Large intestine (tissue), 3 donors: ENCODE results near the gene FSTL4. TPM values are rescaled to one million over a fixed set of nuclear protein-coding genes. Genes with fewer than 3 reads are reported as not detected.

Experiments used
- DNase-seq, 2 donors: peaks; one replicate each; pipeline versions ENCODE4 v3.0.0 to v3.0.0-alpha.2; 2013
- H3K27ac ChIP-seq: one replicate; pipeline ENCODE4 v1.5.1; 2013; ENCODE audit warnings: low read length
- H3K27me3 ChIP-seq: 2 replicates; pipeline ENCODE4 v1.6.1; 2013; ENCODE audit warnings: low read length; ENCODE audit not compliant: control insufficient read depth, insufficient read depth
- H3K36me3 ChIP-seq: 2 replicates; pipeline ENCODE4 v1.6.1; 2013; ENCODE audit warnings: low read length; ENCODE audit not compliant: control insufficient read depth, insufficient read depth
- H3K4me1 ChIP-seq: one replicate; pipeline ENCODE4 v1.6.1; 2013; ENCODE audit warnings: low read length; ENCODE audit not compliant: control insufficient read depth, insufficient read depth
- H3K4me3 ChIP-seq: one replicate; pipeline ENCODE4 v1.5.1; 2013; ENCODE audit warnings: low read length
- H3K9me3 ChIP-seq: one replicate; pipeline ENCODE4 v1.6.1; 2013; ENCODE audit warnings: mild to moderate bottlenecking, low read depth, low read length, moderate library complexity; ENCODE audit not compliant: control insufficient read depth
- WGBS: methylation state at CpG from one replicate; pipeline ENCODE4 v1.1.5; 2013; ENCODE audit warnings: low lambda C conversion rate; ENCODE audit not compliant: insufficient coverage; 5-methylcytosine and 5-hydroxymethylcytosine counted together
- polyA plus RNA-seq: library from polyadenylated mRNA; unstranded; fragments of 120-200 nt; gene quantifications from one replicate; pipeline ENCODE4 v1.2.1, GENCODE V29; 2013

The FSTL4 gene
- polyA plus RNA-seq, 1 donor, result 1.4 TPM

GRCh38 chr5:133459474-133460160, 152.7 kb downstream of the FSTL4 start:
- no peaks in the 10 kb centered on the region for H3K4me1 ChIP-seq
- no peak overlapping the region for H3K4me3 ChIP-seq
- no peaks in the 10 kb centered on the region for H3K36me3 ChIP-seq
- DNase-seq, result no peak
- 100% methylated on average over 1 of the region's 7 CpGs for WGBS
- no peaks in the 10 kb centered on the region for H3K27me3 ChIP-seq
- H3K27ac ChIP-seq, result no peak overlapping the region
- no peaks in the 10 kb centered on the region for H3K9me3 ChIP-seq

DNA sequence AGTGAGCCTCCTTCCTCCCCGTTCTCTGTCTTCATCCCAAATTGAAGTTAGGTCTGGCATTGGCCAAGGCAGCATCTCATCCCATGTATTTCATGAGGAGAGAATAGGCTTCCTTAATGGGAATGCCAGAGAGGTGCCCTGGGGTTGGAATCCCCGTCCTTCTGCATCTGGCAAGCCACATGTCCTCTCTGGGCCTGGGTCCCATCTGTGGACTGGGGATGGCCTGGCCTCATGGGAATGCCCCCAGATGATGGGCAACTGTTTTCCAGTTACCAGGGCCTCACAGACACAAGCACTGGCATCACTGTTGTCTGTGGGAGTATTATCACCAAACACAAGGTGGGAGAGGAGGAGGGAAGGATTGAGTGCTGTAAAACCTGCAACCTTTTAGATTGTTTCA, 153.9 kb downstream of the FSTL4 start:
- H3K9me3 ChIP-seq, result no peaks in the 10 kb centered on the region
- H3K27me3 ChIP-seq, result peaks cover under 1% of the 10 kb centered on the region
- no peak for DNase-seq
- no peak overlapping the region for H3K27ac ChIP-seq
- H3K4me1 ChIP-seq, result no peaks in the 10 kb centered on the region
- no peak overlapping the region for H3K4me3 ChIP-seq
- no CpG with 5 or more reads among the region's 2 CpGs for WGBS
- H3K36me3 ChIP-seq, result no peaks in the 10 kb centered on the region

DNA sequence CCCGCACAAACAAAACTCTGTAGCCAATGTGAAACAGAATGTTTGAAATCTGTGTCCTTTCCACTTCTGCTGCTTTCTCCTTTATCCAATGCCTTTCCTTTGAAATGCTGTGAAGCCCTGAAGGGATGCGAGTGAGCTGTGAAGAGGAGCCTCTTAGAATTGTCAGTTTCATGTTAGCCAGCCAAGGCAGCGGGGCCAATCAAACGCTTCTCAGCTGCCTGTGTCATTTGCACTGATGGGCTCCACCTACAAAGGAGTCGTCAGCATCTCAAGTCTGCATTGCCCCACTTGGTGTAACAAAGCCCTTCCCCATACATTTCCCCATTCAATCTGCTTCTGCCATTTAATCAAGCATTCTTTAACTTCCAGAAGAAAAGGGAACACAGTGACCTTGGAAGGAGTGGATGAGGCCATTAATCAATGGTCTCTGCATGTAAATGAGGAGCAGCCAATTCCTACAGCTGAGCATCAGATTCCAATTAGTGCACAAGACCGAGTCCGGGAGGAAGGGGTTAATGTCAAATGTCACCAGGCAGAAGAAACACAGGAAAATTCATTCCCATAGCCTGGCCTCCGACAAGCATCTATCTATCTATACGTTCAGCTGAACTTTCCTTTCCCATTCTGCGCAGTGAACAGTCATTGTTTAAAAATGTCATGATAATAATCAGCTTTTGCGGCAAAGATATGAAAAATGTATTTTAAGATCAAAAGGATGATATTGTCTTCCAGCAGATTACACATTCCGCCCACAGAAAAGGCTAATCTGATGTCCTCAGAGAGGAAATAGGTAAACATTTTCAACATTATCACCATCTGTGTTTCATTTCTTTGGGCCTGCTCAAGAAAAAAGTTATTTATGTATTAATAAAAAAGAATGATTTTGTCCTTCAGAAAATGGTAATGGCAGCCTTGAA, 154.6 kb downstream of the FSTL4 start:
- DNase-seq, result no peak
- Histone ChIP-seq H3K4me1 (no peaks in the 10 kb centered on the region), H3K4me3 (no peak overlapping the region), H3K9me3 (no peaks in the 10 kb centered on the region), H3K36me3 (no peaks in the 10 kb centered on the region), H3K27me3 (peaks cover 3% of the 10 kb centered on the region), H3K27ac (no peak overlapping the region)
- 78% methylated on average over 7 of the region's 12 CpGs for WGBS

- no CpG with 5 or more reads among the region's 4 CpGs for WGBS
- H3K4me1 ChIP-seq, result no peaks in the 10 kb centered on the region
- H3K36me3 ChIP-seq, result no peaks in the 10 kb centered on the region
- H3K4me3 ChIP-seq, result no peak overlapping the region
- DNase-seq, result no peak
- H3K9me3 ChIP-seq, result no peaks in the 10 kb centered on the region
- peaks cover 3% of the 10 kb centered on the region for H3K27me3 ChIP-seq
- no peak overlapping the region for H3K27ac ChIP-seq
Measured at GRCh38 chr5:133456933-133457402, 155.4 kb downstream of the FSTL4 start.

DNA sequence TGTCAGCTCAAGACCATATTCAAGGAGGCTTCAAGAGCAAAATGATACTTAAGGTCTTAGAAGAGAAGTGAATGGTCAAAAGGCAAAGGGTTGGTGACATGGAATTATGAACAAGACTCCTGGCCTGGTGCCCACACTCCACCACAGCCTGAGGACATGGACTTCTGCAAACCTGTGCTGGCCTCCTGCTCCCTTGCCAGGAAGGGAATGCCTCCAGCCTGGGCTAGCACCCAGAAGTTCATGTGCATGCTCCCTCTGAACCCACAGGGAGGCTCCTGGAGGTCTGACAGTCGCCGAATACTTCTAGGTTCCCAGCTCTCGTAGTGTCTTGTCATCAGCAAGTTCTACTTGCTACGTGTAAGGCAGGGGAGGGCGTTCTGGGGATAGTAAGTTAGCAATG, 156.7 kb downstream of the FSTL4 start:
- no peaks in the 10 kb centered on the region for H3K4me1 ChIP-seq
- DNase-seq, result no peak
- no peaks in the 10 kb centered on the region for H3K36me3 ChIP-seq
- peaks cover 3% of the 10 kb centered on the region for H3K27me3 ChIP-seq
- H3K4me3 ChIP-seq, result no peak overlapping the region
- H3K9me3 ChIP-seq, result no peaks in the 10 kb centered on the region
- WGBS, result 100% methylated on average over 2 of the region's 5 CpGs
- no peak overlapping the region for H3K27ac ChIP-seq

DNA sequence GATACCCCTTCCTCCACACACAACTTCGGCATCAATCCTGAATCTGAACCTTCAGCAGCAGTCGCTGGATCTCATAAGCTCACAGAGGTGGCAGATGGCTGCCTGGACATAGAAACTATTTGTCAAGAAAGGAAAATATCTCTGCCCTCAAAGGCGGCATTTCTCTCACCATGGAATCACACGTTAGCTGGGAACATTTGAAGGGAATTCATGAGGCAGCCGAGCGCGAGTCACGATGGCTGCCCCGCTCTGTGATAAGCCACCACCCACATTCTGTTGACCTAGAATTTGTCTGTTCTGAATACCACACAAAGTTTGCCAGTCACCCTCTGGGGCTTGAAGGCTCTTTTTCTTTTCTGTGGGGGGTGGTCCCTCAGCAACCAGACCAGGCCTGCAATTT, 157.9 kb downstream of the FSTL4 start:
- H3K4me3 ChIP-seq, result no peak overlapping the region
- no peak for DNase-seq
- H3K9me3 ChIP-seq, result no peaks in the 10 kb centered on the region
- WGBS, result no CpG with 5 or more reads among the region's 9 CpGs
- no peaks in the 10 kb centered on the region for H3K36me3 ChIP-seq
- peaks cover 3% of the 10 kb centered on the region for H3K27me3 ChIP-seq
- no peaks in the 10 kb centered on the region for H3K4me1 ChIP-seq
- no peak overlapping the region for H3K27ac ChIP-seq

GRCh38 chr5:133453831-133454230, 158.5 kb downstream of the FSTL4 start:
- Histone ChIP-seq H3K9me3 (no peaks in the 10 kb centered on the region), H3K27me3 (peaks cover 3% of the 10 kb centered on the region), H3K4me1 (no peaks in the 10 kb centered on the region), H3K4me3 (no peak overlapping the region), H3K27ac (no peak overlapping the region), H3K36me3 (no peaks in the 10 kb centered on the region)
- WGBS, result 40% methylated on average over 1 of the region's 2 CpGs
- DNase-seq, result no peak

- H3K4me3 ChIP-seq, result no peak overlapping the region
- WGBS, result 100% methylated on average over 1 of the region's 4 CpGs
- no peak overlapping the region for H3K27ac ChIP-seq
- peaks cover 3% of the 10 kb centered on the region for H3K27me3 ChIP-seq
- H3K4me1 ChIP-seq, result no peaks in the 10 kb centered on the region
- DNase-seq, result no peak
- no peaks in the 10 kb centered on the region for H3K36me3 ChIP-seq
- no peaks in the 10 kb centered on the region for H3K9me3 ChIP-seq
Measured at GRCh38 chr5:133453084-133453780, 159.1 kb downstream of the FSTL4 start.

GRCh38 chr5:133451926-133452325, 160.4 kb downstream of the FSTL4 start:
- DNase-seq, result no peak
- WGBS, result no CpG with 5 or more reads among the region's 1 CpG

DNA sequence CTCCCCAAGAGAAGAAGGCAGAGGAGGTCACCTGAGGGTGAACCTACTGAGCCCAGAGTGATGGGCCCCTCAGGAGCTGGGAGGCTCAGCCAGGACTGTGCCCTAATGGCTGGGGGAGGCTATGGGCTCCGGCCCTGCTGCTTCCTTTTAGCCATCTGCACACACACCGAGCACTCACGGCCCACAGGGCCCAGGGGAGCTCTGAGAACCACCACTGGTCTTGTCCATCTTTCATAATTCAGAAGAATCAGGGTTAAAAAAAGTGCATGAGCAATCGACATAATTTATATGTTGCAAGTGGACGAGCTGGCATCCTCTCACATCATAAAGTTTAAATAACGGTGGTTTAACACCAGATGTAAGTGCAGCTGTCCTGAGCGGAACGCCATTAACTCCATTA, 162.1 kb downstream of the FSTL4 start:
- no peaks in the 10 kb centered on the region for H3K4me1 ChIP-seq
- H3K36me3 ChIP-seq, result no peaks in the 10 kb centered on the region
- no peak overlapping the region for H3K27ac ChIP-seq
- no peaks in the 10 kb centered on the region for H3K9me3 ChIP-seq
- no peak for DNase-seq
- H3K4me3 ChIP-seq, result no peak overlapping the region
- WGBS, result no CpG with 5 or more reads among the region's 8 CpGs
- H3K27me3 ChIP-seq, result peaks cover 3% of the 10 kb centered on the region

More at GRCh38 chr5:133451926-133452325, 160.4 kb downstream of the FSTL4 start:
- Histone ChIP-seq H3K4me3 (no peak overlapping the region), H3K27me3 (peaks cover 3% of the 10 kb centered on the region), H3K4me1 (no peaks in the 10 kb centered on the region), H3K9me3 (no peaks in the 10 kb centered on the region), H3K27ac (no peak overlapping the region), H3K36me3 (no peaks in the 10 kb centered on the region)
